ENCODE results near the gene P2RX3. TPM values are rescaled to one million over a fixed set of nuclear protein-coding genes. Genes with fewer than 3 reads are reported as not detected.
"Not testable (repeated sequence)": the region's sequence is repeated elsewhere in the genome, so short reads cannot be mapped to it uniquely, and the experiment has no call there.

The P2RX3 gene
- polyA plus RNA-seq, 2 donors: not detected

- peak within 1 kb of the TSS; percentile 71 to 77 for H3K4me3 ChIP-seq (ENCODE audit: low read depth in 1 of 2, low read length in 2 of 2)
- 0% methylated on average over 59 to 69 of the region's 69 CpGs for WGBS, 2 donors
- peak within 1 kb of the TSS; percentile 82 to 83 for H3K27ac ChIP-seq (ENCODE audit: low read depth in 2 of 2, low read length in 1 of 2)
- no peaks in the 10 kb centered on the region for H3K4me1 ChIP-seq (ENCODE audit: control insufficient read depth in 2 of 2, insufficient read depth in 2 of 2, low read length in 1 of 2)
- H3K9me3 ChIP-seq (ENCODE audit: control insufficient read depth in 2 of 2, insufficient read depth in 1 of 2, low read depth in 1 of 2, low read length in 1 of 2): no peaks in the 10 kb centered on the region
- no peaks in the 10 kb centered on the region for H3K27me3 ChIP-seq (ENCODE audit: control insufficient read depth in 1 of 2, insufficient read depth in 2 of 2, low read length in 2 of 2)
- H3K36me3 ChIP-seq (ENCODE audit: control insufficient read depth in 2 of 2, insufficient read depth in 2 of 2, low read length in 1 of 2): peaks cover 20 to 24% of the 10 kb centered on the region in 2 donors
Observed at GRCh38 chr11:57335343-57336110, 2.6 kb upstream of the P2RX3 start, which contains the start of gene SSRP1. TSS of gene SSRP1 (minus strand) at chr11:57335892. CDS start at chr11:57335121, 771 bp downstream.

GRCh38 chr11:57336111-57336666 is 2.0 kb upstream of the P2RX3 start:
- H3K27me3 ChIP-seq (ENCODE audit: control insufficient read depth in 1 of 2, insufficient read depth in 2 of 2, low read length in 2 of 2): no peaks in the 10 kb centered on the region
- no peaks in the 10 kb centered on the region for H3K9me3 ChIP-seq (ENCODE audit: control insufficient read depth in 2 of 2, insufficient read depth in 1 of 2, low read depth in 1 of 2, low read length in 1 of 2)
- H3K36me3 ChIP-seq (ENCODE audit: control insufficient read depth in 2 of 2, insufficient read depth in 2 of 2, low read length in 1 of 2): peaks cover 13 to 20% of the 10 kb centered on the region in 2 donors
- H3K4me3 ChIP-seq (ENCODE audit: low read depth in 1 of 2, low read length in 2 of 2): peak overlapping the region; percentile 71 to 77
- peak overlapping the region; percentile 76 to 82 for H3K27ac ChIP-seq (ENCODE audit: low read depth in 2 of 2, low read length in 1 of 2)
- H3K4me1 ChIP-seq (ENCODE audit: control insufficient read depth in 2 of 2, insufficient read depth in 2 of 2, low read length in 1 of 2): no peaks in the 10 kb centered on the region
- 24 to 32% methylated on average over 12 of the region's 12 CpGs for WGBS, 2 donors

- H3K4me1 ChIP-seq (ENCODE audit: control insufficient read depth in 2 of 2, insufficient read depth in 2 of 2, low read length in 1 of 2); H3K4me3 ChIP-seq (ENCODE audit: low read depth in 1 of 2, low read length in 2 of 2); H3K27ac ChIP-seq (ENCODE audit: low read depth in 2 of 2, low read length in 1 of 2); H3K27me3 ChIP-seq (ENCODE audit: control insufficient read depth in 1 of 2, insufficient read depth in 2 of 2, low read length in 2 of 2); H3K9me3 ChIP-seq (ENCODE audit: control insufficient read depth in 2 of 2, insufficient read depth in 1 of 2, low read depth in 1 of 2, low read length in 1 of 2): not testable (repeated sequence)
- H3K36me3 ChIP-seq (ENCODE audit: control insufficient read depth in 2 of 2, insufficient read depth in 2 of 2, low read length in 1 of 2): peaks cover 9 to 15% of the 10 kb centered on the region in 2 donors
- 93 to 95% methylated on average over 6 of the region's 6 CpGs for WGBS, 2 donors
Observed at GRCh38 chr11:57336856-57337255, 1.3 kb upstream of the P2RX3 start.

- Histone ChIP-seq H3K4me1 (ENCODE audit: control insufficient read depth in 2 of 2, insufficient read depth in 2 of 2, low read length in 1 of 2) (no peaks in the 10 kb centered on the region), H3K27ac (ENCODE audit: low read depth in 2 of 2, low read length in 1 of 2) (no peak overlapping the region), H3K27me3 (ENCODE audit: control insufficient read depth in 1 of 2, insufficient read depth in 2 of 2, low read length in 2 of 2) (no peaks in the 10 kb centered on the region), H3K9me3 (ENCODE audit: control insufficient read depth in 2 of 2, insufficient read depth in 1 of 2, low read depth in 1 of 2, low read length in 1 of 2) (no peaks in the 10 kb centered on the region), H3K36me3 (ENCODE audit: control insufficient read depth in 2 of 2, insufficient read depth in 2 of 2, low read length in 1 of 2) (no peaks in the 10 kb centered on the region), H3K4me3 (ENCODE audit: low read depth in 1 of 2, low read length in 2 of 2) (no peak overlapping the region)
- WGBS, 2 donors: 85 to 86% methylated on average over 5 of the region's 5 CpGs
Observed at GRCh38 chr11:57339328-57339727, 1.2 kb downstream of the P2RX3 start.

- H3K36me3 ChIP-seq (ENCODE audit: control insufficient read depth in 2 of 2, insufficient read depth in 2 of 2, low read length in 1 of 2): no peaks in the 10 kb centered on the region
- H3K4me1 ChIP-seq (ENCODE audit: control insufficient read depth in 2 of 2, insufficient read depth in 2 of 2, low read length in 1 of 2): no peaks in the 10 kb centered on the region
- H3K9me3 ChIP-seq (ENCODE audit: control insufficient read depth in 2 of 2, insufficient read depth in 1 of 2, low read depth in 1 of 2, low read length in 1 of 2): no peaks in the 10 kb centered on the region
- no peak overlapping the region for H3K27ac ChIP-seq (ENCODE audit: low read depth in 2 of 2, low read length in 1 of 2)
- H3K4me3 ChIP-seq (ENCODE audit: low read depth in 1 of 2, low read length in 2 of 2): no peak overlapping the region
- no peaks in the 10 kb centered on the region for H3K27me3 ChIP-seq (ENCODE audit: control insufficient read depth in 1 of 2, insufficient read depth in 2 of 2, low read length in 2 of 2)
- 27 to 31% methylated on average over 12 of the region's 12 CpGs for WGBS, 2 donors
Observed at GRCh38 chr11:57340039-57340615, 2.0 kb downstream of the P2RX3 start.

- Histone ChIP-seq H3K9me3 (ENCODE audit: control insufficient read depth in 2 of 2, insufficient read depth in 1 of 2, low read depth in 1 of 2, low read length in 1 of 2) (no peaks in the 10 kb centered on the region), H3K4me3 (ENCODE audit: low read depth in 1 of 2, low read length in 2 of 2) (no peak overlapping the region), H3K36me3 (ENCODE audit: control insufficient read depth in 2 of 2, insufficient read depth in 2 of 2, low read length in 1 of 2) (no peaks in the 10 kb centered on the region), H3K4me1 (ENCODE audit: control insufficient read depth in 2 of 2, insufficient read depth in 2 of 2, low read length in 1 of 2) (no peaks in the 10 kb centered on the region), H3K27ac (ENCODE audit: low read depth in 2 of 2, low read length in 1 of 2) (no peak overlapping the region), H3K27me3 (ENCODE audit: control insufficient read depth in 1 of 2, insufficient read depth in 2 of 2, low read length in 2 of 2) (no peaks in the 10 kb centered on the region)
- 75 to 77% methylated on average over 6 of the region's 6 CpGs for WGBS, 2 donors
Observed at GRCh38 chr11:57341250-57341808, 3.2 kb downstream of the P2RX3 start.

GRCh38 chr11:57342702-57343101 is 4.5 kb downstream of the P2RX3 start:
- H3K36me3 ChIP-seq (ENCODE audit: control insufficient read depth in 2 of 2, insufficient read depth in 2 of 2, low read length in 1 of 2): no peaks in the 10 kb centered on the region
- H3K4me3 ChIP-seq (ENCODE audit: low read depth in 1 of 2, low read length in 2 of 2): no peak overlapping the region
- no peaks in the 10 kb centered on the region for H3K4me1 ChIP-seq (ENCODE audit: control insufficient read depth in 2 of 2, insufficient read depth in 2 of 2, low read length in 1 of 2)
- H3K27ac ChIP-seq (ENCODE audit: low read depth in 2 of 2, low read length in 1 of 2): no peak overlapping the region
- no peaks in the 10 kb centered on the region for H3K9me3 ChIP-seq (ENCODE audit: control insufficient read depth in 2 of 2, insufficient read depth in 1 of 2, low read depth in 1 of 2, low read length in 1 of 2)
- H3K27me3 ChIP-seq (ENCODE audit: control insufficient read depth in 1 of 2, insufficient read depth in 2 of 2, low read length in 2 of 2): no peaks in the 10 kb centered on the region
- 62 to 69% methylated on average over 11 of the region's 11 CpGs for WGBS, 2 donors

- Histone ChIP-seq H3K27me3 (ENCODE audit: control insufficient read depth in 1 of 2, insufficient read depth in 2 of 2, low read length in 2 of 2) (no peaks in the 10 kb centered on the region), H3K27ac (ENCODE audit: low read depth in 2 of 2, low read length in 1 of 2) (no peak overlapping the region), H3K36me3 (ENCODE audit: control insufficient read depth in 2 of 2, insufficient read depth in 2 of 2, low read length in 1 of 2) (no peaks in the 10 kb centered on the region), H3K9me3 (ENCODE audit: control insufficient read depth in 2 of 2, insufficient read depth in 1 of 2, low read depth in 1 of 2, low read length in 1 of 2) (no peaks in the 10 kb centered on the region), H3K4me3 (ENCODE audit: low read depth in 1 of 2, low read length in 2 of 2) (no peak overlapping the region), H3K4me1 (ENCODE audit: control insufficient read depth in 2 of 2, insufficient read depth in 2 of 2, low read length in 1 of 2) (no peaks in the 10 kb centered on the region)
- WGBS, 2 donors: 82 to 90% methylated on average over 7 of the region's 7 CpGs
Observed at GRCh38 chr11:57343825-57344224, 5.7 kb downstream of the P2RX3 start.

GRCh38 chr11:57344826-57345225 is 6.7 kb downstream of the P2RX3 start:
- H3K36me3 ChIP-seq (ENCODE audit: control insufficient read depth in 2 of 2, insufficient read depth in 2 of 2, low read length in 1 of 2): no peaks in the 10 kb centered on the region
- H3K4me1 ChIP-seq (ENCODE audit: control insufficient read depth in 2 of 2, insufficient read depth in 2 of 2, low read length in 1 of 2): no peaks in the 10 kb centered on the region
- no peaks in the 10 kb centered on the region for H3K9me3 ChIP-seq (ENCODE audit: control insufficient read depth in 2 of 2, insufficient read depth in 1 of 2, low read depth in 1 of 2, low read length in 1 of 2)
- no peak overlapping the region for H3K4me3 ChIP-seq (ENCODE audit: low read depth in 1 of 2, low read length in 2 of 2)
- no peak overlapping the region for H3K27ac ChIP-seq (ENCODE audit: low read depth in 2 of 2, low read length in 1 of 2)
- H3K27me3 ChIP-seq (ENCODE audit: control insufficient read depth in 1 of 2, insufficient read depth in 2 of 2, low read length in 2 of 2): no peaks in the 10 kb centered on the region
- WGBS, 2 donors: 94 to 97% methylated on average over 10 of the region's 10 CpGs

Data from esophagus (tissue), 2 donors.